GM18907 (cell line): Measurements from ENCODE around the gene MAPT.
"Not testable (repeated sequence)": the region's sequence is repeated elsewhere in the genome, so short reads cannot be mapped to it uniquely, and the experiment has no call there.

Experiments
- ATAC-seq: cut with Tn5 transposase; IDR thresholded peaks from one replicate; pipeline ENCODE4 v1.9.1; 2021; ENCODE audit warnings: mild to moderate bottlenecking, moderate library complexity; ENCODE audit not compliant: unreplicated experiment

MAPT gene

GRCh38 chr17:45896803-45897693 lies 2.7 kb downstream of the MAPT start:
- ATAC-seq, result no peak

- no peak for ATAC-seq
These were observed 5.8 kb downstream of the MAPT start for GRCh38 chr17:45900136-45900535.

DNA sequence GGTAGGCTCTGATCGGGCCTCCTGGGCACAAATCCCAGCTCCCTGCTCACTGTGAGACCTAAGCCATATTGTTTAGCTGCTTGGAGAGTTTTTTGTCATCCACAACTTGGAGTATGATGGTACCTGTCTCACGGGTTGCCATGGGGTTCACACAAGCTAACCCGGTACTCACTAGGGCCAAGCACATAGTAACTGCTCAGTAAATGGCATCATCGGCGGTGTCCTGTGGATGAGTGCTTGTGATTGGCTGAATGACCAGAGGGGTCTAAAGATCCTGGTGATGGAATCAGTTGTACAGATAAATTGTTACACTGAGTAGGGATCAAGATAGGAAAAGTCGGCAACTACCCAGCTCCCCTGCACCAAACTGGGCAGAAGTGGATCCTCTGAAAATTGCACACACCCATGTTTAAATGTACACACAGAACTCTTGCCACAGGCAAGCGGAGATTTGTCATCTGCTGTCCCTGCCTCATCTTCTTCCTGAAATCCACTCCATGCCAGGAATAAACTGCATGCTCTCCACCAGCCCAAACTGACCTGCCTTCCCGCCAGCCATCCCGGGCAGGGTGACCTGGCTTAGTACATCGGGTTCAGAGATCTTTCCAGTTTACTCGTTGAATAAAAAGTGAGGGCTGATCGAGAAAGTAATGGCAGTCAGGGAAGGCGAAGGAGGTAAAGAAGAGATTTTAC lies 6.5 kb downstream of the MAPT start:
- no peak for ATAC-seq

GRCh38 chr17:45902892-45903346 lies 8.6 kb downstream of the MAPT start:
- no peak for ATAC-seq

- no peak for ATAC-seq
These were observed 10.5 kb downstream of the MAPT start for GRCh38 chr17:45904866-45905265.

GRCh38 chr17:45905814-45906213 lies 11.5 kb downstream of the MAPT start:
- ATAC-seq, result no peak

GRCh38 chr17:45906237-45906636 lies 11.9 kb downstream of the MAPT start:
- no peak for ATAC-seq

DNA sequence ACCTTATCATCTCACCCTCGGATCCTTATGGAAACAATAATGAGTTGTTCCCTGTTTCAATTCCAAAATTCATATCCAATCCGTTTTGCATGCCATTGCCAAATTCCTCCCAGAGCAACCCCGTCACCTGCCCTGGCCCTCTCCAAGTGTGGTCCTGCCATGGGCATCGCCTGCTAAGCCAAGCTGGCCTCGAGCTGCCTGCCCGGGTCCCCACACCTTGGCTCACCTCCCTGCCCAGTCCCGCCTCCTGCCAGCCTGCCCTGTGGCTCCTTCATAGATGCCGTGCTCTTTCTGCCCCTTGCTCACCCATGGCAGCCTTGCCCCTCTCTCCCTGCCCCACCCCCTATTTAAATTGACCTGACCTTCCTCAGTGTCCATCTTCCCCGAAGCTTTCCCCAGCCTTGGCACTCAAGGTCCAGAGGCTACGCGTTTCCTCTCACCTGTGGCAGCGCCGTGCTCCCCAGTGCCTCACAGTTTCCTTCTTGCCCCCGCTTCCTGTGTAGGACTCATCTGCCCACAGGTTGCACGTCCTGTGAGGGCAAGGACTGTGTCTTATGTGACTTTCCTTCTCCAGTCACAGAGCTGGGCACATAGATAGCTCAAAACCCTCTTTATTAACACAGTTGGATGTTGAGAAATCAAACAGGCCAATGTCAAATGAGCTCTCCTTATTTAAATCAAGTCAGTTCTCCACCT lies 12.7 kb downstream of the MAPT start:
- no peak for ATAC-seq

DNA sequence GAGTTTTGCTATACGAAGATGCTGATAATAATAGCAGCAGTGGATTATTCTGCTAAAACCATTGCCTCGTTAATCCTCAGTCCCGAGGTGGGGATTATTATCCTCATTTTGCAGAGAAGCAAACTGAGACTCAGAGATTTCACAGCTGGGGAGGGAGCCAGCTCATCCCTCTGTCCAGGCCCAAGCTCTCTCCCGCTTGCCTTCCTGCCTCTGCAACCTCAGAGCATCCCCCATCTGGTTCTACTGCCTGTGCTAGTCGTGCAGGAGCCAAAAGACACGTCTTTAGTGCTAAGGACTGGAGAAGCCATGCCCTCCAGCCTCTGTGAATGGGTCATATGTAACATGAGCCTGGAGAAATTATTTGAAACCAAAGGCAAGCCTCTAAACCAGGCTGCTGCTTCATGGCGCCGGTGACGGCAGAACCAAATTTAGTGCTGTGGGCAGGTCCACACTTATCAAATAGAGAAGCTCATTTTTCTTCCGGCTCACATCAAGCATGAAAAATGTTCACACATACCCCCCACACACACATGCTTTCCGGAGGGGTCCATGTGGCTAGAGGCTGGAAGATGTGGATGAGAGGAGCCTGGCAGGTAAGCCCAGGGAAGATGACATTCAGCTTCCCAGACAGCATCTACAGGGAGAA lies 13.5 kb downstream of the MAPT start:
- no peak for ATAC-seq

- no peak for ATAC-seq
These were observed 14.1 kb downstream of the MAPT start for GRCh38 chr17:45908460-45908859.

DNA sequence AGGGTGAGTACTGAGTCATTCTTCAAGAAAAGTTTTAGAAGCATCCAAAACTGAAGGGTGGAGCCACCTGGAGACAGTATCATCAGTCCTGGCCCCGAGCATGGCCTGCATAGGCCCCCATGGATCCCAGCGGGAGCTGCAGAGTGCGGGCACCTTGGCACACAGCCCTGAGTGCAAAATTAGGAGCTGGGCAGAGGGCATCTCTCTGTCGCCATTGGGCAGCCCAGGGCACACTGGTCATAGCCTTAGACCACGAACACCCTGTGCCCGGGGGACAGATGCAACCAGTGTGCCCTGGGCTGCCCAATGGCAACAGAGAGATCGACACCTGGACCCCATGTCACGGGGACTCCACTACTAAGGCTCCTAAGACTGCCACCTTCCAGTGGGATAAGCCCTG lies 14.6 kb downstream of the MAPT start:
- no peak for ATAC-seq

DNA sequence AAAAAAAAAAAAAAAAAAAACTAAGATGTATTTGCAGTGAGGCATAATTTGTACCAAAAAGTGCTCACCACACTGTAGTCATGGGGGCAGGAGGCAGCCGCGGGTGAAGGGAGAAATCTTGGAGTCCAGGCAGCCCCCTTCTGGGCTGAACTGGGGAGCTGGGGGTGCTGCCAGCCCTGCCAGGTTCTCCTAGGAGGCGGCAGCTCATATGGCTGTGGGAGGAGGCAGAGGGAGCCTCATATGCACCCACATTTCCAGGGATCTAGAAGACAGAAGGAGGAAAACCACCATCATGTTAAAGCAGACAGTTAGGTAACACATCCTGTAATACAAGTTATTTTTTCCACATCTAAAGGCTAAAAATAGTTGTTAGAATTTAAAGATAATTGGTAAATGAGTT lies 16.3 kb downstream of the MAPT start:
- ATAC-seq, result no peak

DNA sequence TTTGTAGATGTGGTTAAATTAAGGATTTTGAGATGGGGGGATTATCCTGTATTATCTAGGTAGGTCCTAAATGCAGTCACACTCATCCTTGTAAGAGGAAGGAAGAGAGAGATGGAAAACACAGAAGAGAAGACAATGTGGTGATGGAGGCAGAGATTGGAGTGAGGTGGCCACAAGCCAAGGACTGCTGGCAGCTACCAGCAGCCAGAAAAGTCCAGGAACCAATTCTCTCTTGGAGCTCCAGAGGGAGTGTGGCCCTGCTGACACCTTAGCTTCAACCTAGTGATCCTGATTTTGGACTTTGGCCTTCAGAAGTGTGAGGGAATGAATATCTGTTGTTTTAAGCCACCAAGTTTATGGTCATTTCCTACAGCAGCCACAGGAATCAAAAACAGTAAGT lies 18.0 kb downstream of the MAPT start:
- ATAC-seq, result no peak

- not testable (repeated sequence) for ATAC-seq
These were observed 18.7 kb downstream of the MAPT start for GRCh38 chr17:45913030-45913429.

- ATAC-seq, result no peak
These were observed 19.8 kb downstream of the MAPT start for GRCh38 chr17:45914047-45914717.

GRCh38 chr17:45915263-45915662 lies 20.9 kb downstream of the MAPT start:
- ATAC-seq, result no peak

DNA sequence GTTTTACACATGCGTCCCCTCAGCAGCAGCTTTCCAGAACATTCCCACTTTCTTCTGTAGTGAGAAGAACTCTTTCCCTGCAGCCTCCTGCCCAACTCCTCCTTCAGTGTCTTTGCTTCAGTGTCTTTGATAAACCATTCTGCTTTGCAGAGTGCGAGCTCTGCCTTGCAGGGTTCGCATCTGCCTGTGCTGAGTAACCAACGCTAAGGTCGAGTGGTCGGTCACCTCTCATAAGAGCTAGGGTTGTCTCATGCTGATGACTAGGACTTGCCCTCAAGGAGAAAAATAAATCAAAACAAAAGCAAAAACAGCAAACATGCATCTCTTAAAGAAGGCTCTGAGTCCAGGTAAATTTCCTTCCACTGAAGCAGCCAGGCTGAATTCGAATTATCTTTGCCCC lies 22.7 kb downstream of the MAPT start:
- ATAC-seq, result no peak

DNA sequence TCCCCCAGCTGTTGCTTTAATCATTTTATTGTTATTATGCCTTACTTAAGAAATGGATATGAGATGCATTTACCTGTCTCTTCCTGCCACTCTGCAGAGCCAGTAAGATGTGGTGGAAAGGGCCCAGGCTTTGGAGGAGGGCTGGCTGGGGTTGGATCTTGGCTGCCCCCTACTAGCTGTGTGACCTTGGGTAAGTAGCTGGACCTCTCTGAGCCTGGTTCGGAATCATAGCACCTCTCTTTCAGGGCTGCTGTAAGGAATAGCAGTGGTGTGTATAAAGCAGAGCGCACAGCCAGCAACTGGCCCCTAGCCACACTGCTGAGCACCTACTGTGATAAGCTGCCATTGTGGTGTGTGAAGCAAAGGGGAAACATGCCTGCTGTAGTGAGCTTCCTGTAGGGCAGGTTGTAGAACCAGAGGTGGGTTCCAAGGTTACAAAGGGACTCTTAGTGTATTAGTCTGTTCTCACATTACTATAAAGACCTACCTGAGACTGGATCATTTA lies 23.9 kb downstream of the MAPT start:
- no peak for ATAC-seq

DNA sequence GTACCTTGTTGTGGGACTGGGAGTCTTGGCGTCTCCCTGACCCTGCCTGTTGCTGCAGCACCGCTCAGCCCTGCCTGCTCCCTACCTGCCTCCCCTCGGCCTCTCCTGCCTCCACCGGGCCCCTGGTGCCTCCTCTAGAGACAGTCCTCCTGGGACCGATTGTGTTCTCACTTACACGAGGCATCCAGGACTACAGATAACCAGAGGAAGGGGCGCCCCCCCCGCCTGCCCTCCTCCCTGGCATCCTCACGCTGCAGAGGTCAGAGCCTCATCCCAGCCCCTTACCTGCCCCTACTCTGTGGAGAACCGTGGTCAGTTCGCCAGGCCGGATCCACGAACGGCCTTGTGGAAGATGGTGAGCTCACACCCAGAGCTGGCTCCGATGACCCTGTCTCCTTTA lies 24.8 kb downstream of the MAPT start:
- ATAC-seq, result no peak

DNA sequence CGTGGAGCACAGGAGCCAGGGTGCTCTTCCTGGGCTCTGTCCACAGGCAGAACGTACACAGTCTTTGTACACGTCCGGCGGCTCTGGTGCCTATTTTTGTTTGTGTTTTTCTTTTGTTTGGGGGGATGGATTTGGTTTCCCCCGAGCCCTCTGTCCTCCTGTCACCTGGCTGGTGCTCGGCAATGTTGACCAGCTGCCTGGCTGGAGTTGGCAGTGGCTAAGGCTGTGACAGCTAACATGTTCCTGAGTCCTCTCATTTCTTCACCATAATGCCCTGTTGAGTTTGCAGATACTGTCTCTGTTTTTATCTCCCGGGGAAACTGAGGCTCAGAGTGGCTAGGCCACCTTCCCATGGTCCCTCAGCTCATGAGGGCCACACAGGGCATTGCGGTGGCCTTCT lies 25.7 kb downstream of the MAPT start:
- ATAC-seq, result no peak
